GM21526 (cell line): Measurements from ENCODE around the gene KLHL41.

Experiments used
- ATAC-seq: cut with Tn5 transposase; IDR thresholded peaks from one replicate; pipeline ENCODE4 v1.9.1; 2021; ENCODE audit warnings: moderate library complexity; ENCODE audit not compliant: unreplicated experiment, low FRiP score

KLHL41 gene

DNA sequence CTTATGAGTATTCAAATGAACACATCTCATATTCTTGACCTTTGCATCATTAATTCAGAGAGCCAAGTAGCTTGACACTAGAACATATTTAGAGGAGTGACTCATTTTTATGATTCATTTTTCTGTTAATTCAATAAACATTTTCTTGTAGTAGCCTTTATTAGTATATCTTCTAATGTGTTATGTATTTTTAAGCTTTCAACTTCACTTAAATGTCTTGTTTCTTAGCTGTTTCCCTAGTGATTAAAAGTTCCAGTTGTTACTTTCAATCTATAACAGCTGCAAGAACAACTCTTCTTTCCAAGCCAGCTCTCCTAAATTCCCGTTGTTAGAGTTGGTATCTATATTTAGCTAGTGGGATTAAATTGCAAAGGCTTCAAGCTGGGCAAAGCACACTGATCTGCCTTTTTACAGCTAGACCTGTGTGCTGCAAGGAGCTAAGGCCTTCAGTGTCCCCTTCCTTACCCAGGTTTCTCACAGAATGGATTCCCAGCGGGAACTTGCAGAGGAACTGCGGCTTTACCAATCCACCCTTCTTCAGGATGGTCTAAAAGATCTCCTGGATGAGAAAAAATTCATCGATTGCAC is at the start of gene KLHL41:
TSS of gene KLHL41 (plus strand) at position 405 of the 588 bp plus-strand sequence. CDS start at position 482, 77 bp downstream.
- ATAC-seq, result no peak

GRCh38 chr2:169461143-169461542 is 48.4 kb upstream of the KLHL41 start:
- ATAC-seq, result no peak

- ATAC-seq, result no peak
These were observed 46.4 kb upstream of the KLHL41 start for GRCh38 chr2:169462896-169463695.

- ATAC-seq, result no peak
These were observed 45.0 kb upstream of the KLHL41 start for GRCh38 chr2:169464466-169464865.

DNA sequence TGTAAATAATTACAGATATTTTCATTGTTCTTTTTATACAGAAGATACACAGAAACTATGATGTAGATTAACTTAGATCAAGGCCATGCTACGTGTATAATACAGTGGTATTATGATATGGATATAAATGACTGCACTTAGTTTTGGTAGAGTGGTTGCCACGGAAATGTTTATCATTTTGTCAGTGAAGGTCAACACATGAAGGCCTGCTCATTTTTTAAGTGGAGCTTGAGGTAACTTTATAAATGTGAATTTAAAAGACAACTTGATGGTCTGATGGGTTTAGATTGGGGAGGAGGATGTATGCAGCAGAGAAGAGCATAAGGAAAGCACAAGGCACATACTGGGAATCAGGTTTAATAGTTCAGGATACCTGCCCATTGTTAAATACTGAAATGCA is 44.6 kb upstream of the KLHL41 start:
- ATAC-seq, result no peak

DNA sequence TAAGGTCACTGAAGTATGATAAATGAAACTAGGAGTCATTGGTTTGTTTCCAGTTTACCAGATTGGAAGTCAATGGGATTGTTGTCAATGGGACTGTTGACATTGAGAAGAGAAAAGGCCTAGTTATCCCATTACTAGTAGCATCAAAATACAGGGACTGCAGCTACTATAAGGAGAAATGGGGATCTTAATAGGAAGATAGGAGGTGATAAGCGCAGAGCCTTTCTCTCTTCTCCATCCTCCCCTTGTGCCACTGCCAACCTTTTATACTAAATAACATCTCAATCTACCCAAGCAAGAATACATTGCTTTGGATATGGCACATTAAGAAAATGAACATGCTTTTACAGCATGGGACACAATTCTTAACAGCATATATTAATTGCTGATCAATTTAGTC is 40.7 kb upstream of the KLHL41 start:
- no peak for ATAC-seq

DNA sequence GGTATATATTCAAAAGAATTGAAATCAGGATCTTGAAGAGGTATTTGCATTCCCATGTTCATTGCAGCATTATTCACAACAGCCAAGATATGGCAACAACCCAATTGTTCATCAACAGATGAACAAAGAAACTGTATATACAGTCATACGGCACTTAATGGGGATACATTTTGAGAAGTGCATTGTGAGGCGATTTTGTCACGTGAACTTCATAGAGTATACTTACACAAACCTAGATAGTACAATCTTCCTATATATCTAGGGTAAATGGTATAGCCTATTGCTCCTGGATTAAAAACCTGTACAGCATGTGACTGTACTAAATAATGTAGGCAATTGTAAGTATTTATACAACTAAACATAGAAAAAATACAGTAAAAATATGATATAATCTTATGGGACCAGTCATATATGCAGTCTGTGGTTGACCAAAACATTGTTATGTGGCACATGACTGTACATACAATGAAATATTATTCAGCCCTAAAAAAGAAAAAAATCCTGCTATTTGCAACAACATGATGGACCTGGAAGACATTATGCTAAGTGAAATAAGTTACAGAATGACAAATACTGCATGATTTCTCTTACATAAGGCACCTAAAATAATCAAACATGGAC is 39.4 kb upstream of the KLHL41 start:
- ATAC-seq, result no peak

GRCh38 chr2:169472249-169472648 is 37.3 kb upstream of the KLHL41 start:
- no peak for ATAC-seq

DNA sequence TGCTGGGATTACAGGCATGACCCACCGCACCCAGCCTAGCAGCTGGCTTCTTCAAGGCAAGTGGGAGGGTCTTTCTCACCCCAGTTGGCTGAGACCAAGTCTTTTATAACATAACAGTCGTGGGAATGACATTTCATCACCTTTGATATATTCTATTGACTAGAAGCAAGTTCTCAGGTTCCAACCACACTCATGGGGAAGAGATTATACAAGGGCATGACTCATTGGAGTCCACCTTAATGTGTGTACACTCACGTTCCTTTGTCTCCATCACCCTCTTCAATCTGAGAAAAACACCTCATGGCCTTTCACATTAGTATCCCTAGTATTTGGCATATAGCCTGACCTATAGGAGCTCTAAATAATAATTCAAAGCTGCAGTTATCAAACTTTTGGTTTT is 33.0 kb upstream of the KLHL41 start:
- no peak for ATAC-seq

DNA sequence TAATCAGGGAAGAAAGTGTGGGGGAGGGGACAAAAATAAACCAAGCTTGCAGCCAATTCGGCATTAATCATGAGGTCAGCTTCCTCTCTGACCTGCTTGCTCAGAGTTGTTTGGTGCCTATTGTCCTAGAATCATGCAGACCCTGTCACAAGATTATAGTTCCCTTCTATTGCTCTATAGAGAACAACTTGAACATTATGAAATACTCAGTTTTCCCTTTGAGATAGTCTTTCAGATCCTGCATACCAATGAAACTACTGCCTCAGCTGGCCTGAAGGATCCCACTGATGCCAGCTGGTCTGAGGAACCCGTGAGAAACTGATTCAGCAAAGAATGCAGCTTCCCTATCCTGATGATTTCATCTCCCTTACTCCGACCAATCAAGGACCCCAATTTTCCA is 31.2 kb upstream of the KLHL41 start:
- no peak for ATAC-seq

DNA sequence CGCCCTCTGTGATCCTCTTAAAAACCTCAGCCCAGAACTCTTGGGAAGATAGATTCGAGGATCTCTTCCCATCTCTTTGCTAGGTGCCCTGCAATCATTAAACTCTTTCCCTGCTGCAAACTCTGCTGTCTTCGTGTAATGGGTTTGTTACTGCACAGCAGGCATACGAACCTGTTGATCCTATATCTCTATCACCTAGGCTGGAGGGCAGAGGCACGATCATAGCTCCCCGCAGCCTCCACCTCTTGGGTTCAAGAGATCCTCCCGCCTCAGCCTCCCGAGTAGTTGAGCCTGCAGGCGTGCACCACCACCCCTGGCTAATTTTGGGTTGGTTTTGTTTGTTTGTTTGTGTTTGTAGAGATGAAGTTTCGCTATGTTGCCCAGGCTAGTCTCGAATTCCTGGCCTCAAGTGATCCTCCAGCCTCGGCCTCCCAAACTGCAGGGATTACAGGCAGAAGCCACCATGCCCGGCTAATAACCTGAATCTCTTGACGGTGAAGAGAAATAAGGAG is 30.7 kb upstream of the KLHL41 start:
- ATAC-seq, result no peak

- peak; percentile 97 for ATAC-seq
These were observed 30.0 kb upstream of the KLHL41 start, which contains the start of gene BBS5 for GRCh38 chr2:169479257-169480078. Gene BBS5, plus strand, starts transcription at chr2:169479494. Its CDS starts 60 bp downstream, at chr2:169479554.

- ATAC-seq, result no peak
These were observed 29.4 kb upstream of the KLHL41 start for GRCh38 chr2:169480079-169480465.

- no peak for ATAC-seq
These were observed 23.8 kb upstream of the KLHL41 start for GRCh38 chr2:169485650-169486138.

DNA sequence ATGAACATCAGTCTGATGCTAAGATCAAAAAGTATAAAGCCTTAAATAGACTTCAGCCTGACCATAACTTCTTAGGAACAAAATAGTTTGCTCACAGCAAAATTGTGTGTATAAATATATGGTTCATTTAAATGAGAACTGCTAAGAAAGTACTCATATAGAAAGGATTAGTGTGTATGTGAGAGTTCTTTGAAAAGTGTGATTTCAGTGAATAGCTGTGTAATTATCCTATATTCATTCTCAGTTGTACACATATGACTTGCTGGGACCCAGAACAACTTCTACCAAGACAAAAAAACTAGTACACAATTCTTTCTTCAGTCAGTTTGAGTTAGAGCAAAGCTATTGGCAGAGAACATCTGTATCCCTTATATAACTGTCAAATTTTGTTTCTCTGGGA is 23.0 kb upstream of the KLHL41 start:
- ATAC-seq, result no peak

DNA sequence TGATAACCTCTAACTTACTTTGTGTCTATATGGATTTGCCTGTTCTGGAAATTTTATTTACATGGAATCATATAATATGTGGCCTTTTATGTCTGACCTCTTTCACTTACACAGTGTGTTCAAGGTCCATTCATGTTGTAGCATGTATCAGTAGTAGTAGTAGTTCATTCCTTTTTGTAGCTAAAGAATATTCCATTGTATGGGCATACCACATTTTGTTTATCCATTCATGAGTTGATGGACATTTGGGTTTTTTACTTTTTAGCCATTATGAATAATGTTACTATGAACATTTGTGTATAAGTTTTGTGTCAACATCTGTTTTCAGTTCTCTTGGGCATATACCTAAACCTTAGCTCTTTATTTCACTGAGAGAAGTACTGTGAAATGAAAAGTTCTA is 18.7 kb upstream of the KLHL41 start:
- no peak for ATAC-seq

DNA sequence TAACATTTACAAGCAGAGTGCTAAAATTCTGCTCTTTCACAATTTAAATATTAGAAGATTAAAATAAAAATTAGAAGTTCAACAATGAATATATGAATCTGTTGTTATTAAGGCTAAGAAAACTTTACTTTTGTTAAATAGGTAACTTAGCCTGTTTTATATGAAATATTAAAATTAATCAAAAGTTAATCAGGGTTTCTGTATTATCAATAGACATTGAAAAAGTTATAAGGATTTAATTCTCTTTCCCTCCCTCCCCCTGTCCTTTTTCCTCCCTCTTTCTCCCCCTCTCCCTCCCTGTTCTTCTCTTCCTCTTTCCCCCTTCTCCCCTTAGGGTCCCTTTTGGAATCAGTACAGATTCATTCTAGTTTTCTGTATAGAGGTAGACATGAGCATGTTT is 18.1 kb upstream of the KLHL41 start:
- no peak for ATAC-seq

DNA sequence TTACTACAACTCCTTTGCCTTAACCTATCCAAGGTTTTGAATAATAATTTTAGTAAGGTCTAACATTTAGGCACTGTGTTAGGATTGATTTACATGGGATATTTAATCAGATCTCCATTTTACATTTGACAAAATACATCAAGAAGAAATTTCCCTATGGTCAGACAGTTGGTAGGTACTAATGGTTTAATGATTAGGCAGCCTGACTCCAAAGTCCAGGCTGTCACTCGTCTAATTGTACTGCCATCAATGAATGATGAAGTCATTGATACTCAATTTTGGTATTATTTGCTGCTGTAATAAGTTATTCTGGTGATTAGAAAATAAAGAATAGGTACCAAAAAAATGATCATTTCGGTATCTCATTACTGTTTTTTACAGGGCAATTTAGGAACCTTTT is 16.1 kb upstream of the KLHL41 start:
- ATAC-seq, result no peak

GRCh38 chr2:169495310-169495928 is 14.1 kb upstream of the KLHL41 start:
- no peak for ATAC-seq

DNA sequence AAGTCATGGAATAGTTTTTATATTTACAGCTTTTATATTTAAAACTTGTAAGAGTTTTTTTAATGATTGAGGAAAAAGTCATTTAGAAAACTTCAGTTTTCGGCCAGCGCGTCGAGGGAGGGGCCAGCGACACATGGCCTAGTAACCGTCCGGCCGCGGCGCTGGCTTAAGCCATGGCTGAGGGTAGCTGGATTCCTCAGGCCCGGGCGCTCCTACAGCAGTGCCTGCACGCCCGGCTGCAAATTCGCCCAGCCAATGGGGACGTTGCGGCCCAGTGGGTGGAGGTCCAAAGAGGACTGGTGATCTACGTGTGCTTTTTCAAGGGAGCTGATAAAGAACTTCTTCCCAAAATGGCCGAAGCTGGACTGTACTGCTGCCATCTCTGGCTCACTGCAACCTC is 4.9 kb upstream of the KLHL41 start:
- ATAC-seq, result no peak
